HG02623 (cell line): ENCODE results near the gene IFRD2.
"Not testable (repeated sequence)": the region's sequence is repeated elsewhere in the genome, so short reads cannot be mapped to it uniquely, and the experiment has no call there.

Experiments used
- ATAC-seq: cut with Tn5 transposase; IDR thresholded peaks from one replicate; pipeline ENCODE4 v1.9.1; 2021; ENCODE audit warnings: moderate library complexity; ENCODE audit not compliant: unreplicated experiment

IFRD2 gene

GRCh38 chr3:50255251-50255615 lies 37.0 kb downstream of the IFRD2 start:
- no peak for ATAC-seq

DNA sequence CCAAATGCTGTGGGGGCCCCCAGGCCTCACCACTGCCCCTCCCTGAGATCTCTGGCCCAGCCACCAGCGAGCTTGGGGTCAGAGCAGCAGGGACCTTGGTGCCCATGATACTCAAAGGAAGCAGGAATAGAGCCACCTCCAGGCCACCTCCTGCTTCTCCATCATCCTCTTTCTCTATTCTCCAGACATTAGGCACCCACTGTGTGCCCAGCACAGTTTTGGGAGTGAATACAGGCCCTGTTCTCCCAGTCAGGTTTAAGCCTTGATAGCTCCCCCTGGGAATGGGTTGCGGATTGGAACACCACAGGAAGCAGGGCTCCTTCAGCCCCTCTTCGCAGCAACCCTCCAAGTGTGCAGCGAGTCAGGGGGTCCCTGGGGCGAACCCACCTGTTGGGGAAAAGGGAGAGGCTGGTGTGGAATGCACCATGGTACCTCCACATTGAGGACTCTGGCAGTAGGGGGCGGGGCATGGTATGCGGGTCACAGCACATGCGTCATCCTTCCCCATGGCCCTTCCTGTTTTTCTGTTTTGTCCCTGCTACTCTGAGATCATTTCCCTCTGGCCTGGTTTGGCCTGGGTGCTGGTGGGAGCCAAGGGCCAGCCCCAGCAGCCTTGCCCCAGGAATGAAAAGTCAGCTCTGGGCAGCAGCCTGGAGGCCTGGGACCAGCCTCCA lies 37.5 kb downstream of the IFRD2 start:
- ATAC-seq: no peak

DNA sequence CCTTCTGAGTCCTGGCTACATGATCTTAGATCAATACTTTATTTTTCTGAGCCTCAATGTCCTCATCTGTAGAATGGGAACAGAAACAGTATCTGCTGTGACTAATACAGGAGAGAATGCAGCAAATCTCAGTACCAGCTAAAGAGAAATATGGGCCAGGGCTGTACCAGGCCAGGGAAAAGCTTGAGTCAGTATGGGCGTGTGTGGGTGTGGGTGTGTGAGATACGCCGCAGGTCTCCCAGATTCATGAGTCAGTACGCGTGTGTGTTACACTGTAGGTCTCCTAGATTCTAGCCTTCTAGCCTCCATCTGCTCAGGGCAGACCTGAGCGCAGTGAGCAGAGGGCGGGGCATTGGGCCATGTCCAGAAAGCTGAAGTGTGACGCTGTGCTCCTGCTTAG lies 41.0 kb downstream of the IFRD2 start:
- ATAC-seq: no peak

DNA sequence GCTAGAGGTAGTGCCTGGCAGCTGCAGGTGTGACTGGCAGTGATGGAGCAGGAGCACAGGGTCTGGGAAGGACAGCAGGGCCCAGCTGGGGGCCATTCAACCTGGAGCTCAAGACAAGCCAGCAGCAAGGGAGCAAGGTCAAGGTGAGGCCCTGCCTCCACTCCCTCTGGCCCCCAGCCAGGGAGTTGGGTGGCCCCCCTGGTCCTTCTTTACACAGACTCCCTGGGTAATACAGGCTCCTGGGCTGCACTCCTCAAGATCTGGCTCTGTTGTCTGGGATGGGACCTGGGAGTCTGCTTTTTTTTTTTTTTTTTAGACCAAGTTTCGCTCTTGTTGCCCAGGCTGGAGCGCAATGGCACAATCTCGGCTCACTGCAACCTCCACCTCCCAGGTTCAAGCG lies 41.7 kb downstream of the IFRD2 start:
- no peak for ATAC-seq

GRCh38 chr3:50249457-50249856 lies 42.8 kb downstream of the IFRD2 start:
- ATAC-seq: no peak

DNA sequence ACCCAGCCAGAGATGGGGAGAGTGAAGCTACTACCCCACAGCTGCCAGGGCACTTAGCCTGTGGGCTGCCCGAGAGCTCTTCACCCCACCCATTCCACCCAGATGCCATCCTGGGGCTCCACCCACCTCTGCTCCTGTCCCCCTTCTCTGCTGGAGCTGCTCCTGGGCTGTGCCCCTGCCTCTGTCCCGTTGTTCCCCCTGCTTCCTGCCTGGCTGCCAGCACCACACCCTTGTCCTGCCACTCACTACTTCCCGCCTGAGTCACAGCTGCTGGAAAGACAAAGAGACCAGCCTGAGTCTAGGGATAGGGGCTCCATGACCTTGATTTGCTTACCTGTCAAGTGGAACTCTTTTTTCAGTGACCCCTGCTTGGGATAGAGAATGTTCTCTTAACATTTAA lies 43.8 kb downstream of the IFRD2 start:
- no peak for ATAC-seq

DNA sequence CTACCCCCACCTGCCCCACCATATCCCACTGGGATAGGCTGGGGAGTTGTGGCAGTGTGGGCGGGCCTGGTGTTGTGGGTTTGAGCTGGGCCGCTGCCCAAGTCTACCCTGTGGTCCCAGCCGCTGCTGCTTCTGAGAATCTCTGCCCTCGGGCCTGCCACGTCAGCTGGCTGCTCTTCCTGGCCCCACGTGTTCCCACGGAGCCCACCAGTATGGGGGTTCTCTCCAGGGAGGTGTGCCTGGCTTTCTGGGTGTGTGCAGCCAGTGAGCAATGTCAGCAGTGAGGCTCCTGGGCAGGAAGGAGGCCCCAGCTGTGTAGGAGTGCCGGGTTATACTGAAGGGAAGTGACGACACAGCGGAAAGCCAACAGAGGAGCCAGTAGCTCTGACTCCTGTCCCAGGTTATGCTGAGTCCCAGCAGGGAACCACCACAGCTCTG lies 45.7 kb downstream of the IFRD2 start:
- ATAC-seq: peak; percentile 38

- peak; percentile 54 for ATAC-seq
Observed at GRCh38 chr3:50245831-50246516, 46.3 kb downstream of the IFRD2 start.

DNA sequence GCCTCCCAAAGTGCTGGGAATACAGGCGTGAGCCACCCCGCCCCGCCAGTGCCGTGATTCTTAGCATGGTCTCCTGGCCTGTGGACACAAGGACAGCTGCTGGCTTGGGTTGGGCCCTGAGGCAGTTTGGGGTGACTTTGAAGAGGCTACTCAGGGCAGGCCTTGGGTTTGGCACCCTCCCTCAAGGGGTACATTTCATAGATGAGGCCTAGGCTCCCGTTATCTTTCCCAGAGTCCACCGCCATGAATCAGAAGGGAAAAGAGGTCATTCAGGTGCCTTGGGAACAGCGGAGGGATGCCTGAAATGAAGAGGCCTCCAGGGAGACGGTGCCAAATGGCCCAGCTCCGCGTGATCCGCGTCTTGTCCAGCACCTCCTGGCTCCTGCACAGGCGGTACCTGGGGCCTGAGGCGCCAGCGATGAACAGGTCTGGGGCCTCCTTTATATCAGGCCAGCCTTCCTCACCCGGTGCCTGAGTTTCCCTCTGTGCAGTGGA lies 46.9 kb downstream of the IFRD2 start:
- ATAC-seq: no peak

DNA sequence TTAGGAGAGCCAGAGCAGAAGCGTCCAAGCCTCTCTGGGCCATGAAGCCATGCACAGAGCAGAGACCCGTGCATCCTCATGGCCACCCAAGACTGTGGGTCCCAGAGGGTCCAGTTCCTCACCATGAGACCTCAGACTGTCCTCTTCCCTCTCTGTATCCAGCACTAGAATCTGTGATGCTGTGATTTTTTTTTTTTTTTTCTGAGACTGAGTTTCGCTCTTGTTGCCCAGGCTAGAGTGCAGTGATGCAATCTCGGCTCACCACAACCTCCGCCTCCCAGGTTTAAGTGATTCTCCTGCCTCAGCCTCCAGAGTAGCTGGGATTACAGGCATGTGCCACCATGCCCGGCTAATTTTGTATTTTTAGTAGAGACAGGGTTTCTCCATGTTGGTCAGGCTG lies 47.4 kb downstream of the IFRD2 start:
- ATAC-seq: not testable (repeated sequence)

DNA sequence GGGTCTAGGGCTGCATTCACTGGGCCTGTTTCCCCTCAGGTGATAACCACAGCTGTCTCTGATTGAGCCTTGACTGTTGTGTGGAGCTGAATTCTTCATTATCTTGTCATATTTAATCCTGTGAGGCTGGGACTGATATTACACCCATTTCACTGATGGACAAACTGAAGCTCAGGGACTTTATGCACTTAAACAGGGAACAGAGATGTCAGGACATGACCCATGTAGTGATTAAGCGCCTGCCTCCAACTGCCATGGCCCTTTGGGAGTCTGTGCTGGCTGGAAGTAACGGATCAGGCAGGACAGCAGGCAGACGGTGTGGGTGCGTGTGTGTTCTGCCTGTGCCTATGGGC lies 48.7 kb downstream of the IFRD2 start:
- ATAC-seq: no peak

DNA sequence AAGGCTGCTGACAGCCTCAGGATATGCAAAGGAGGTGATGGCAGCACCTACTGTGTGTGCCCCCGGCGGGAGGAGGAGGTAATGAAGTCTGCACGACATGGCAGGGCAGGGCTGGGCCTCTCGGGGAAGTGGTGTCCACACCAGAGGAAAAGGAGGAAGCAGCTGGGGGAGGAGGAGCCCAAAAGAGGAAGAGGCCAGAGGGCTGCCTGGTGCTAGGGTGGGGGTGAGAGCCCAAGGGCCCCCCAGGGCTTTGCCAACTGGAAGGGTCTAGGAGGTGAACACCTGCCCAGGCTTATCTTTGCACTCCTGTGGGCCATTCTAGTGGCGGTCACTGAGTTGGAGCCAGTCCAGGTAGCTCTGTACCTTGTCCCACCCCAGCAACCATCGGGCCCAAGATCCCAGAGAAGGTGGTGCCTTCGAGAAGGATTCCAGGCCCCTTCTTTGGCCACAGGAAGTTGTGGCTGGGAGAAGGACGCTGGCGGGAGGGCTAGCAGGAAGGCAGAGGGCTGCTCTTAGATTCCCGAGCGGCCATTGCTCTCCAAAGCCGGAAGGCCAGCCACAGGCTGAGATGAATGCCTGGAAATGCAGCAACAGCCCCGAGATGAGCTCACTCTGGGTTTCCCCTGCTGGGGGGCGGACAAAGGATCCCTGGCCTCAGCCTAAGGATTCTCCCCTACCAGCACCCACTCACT lies 49.2 kb downstream of the IFRD2 start:
- no peak for ATAC-seq

- ATAC-seq: no peak
Observed at GRCh38 chr3:50242381-50242770, 49.9 kb downstream of the IFRD2 start.

DNA sequence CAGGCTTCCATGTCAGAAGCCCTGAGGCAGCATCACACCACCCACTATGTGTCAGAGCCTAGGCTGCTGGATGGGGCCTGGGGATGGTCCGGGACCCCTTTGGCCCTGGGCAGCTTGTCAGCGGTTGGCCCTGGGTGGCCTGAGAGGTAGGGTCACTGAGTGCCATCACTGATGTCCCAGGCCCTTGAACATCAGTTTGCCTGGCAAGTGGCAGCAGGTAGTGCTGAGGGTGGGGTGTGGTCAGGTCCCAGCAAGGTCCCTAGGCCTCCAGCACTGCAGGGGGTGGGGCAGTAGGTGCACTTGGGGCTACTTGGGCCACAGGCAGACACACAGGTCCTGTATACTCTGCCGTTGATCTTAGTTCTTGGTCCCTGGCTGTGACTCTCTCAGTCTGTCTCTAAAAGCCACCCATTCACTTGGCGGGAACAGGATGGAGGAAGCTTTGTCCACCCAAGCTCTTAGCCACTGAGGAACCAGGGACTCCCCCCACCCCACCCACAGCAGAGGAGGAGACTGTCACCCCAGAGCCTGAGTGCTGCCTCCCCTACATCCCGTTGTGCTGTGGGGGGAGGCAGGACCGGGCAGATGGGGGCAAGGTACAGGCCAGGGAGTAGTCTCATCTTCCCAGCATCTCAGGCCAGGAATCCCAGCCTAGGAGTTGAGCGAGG lies 50.4 kb downstream of the IFRD2 start:
- no peak for ATAC-seq

- ATAC-seq: no peak
Observed at GRCh38 chr3:50241163-50241562, 51.1 kb downstream of the IFRD2 start.

GRCh38 chr3:50239649-50240048 lies 52.6 kb downstream of the IFRD2 start:
- no peak for ATAC-seq

DNA sequence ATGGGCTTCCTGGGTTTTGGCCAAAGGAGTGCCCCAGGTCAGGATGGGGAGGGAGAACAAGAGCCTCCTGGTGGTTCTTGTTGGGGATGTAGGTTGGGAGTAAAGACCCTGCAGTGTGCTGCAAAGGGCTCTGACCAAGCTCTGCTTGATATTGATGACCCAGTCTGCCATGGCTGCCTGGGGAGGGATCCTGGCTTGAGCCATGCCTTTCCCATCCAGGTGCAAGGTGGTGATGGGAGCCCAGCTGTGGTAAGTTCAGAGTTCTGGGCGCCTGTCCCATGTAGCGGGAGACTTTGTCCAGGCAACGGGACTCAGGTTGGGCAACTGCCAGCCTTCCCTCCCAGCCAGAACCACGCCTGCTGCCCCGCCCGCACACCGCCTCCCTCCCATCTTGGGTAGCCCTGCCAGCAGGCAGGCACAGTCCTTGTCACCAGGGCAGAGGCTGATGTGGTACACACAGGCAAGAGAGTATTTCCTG lies 53.6 kb downstream of the IFRD2 start:
- no peak for ATAC-seq

- ATAC-seq: peak; percentile 26
Observed at GRCh38 chr3:50237754-50238548, 54.3 kb downstream of the IFRD2 start.
